DMS53 treated with DMSO at 0.1 percent for 48 hours (cell line): Measurements from ENCODE around the gene DIDO1.

Experiments used
- DNase-seq: peaks from one replicate; lab custom pipeline; 2025; ENCODE audit not compliant: unreplicated experiment; lab: John Stamatoyannopoulos, UW

The DIDO1 gene

GRCh38 chr20:62951896-62952372 lies 25.6 kb upstream of the DIDO1 start:
- DNase-seq, result no peak

GRCh38 chr20:62951143-62951895 lies 25.0 kb upstream of the DIDO1 start:
- DNase-seq, result no peak

- DNase-seq, result no peak
Observed at GRCh38 chr20:62950741-62951140, 24.4 kb upstream of the DIDO1 start.

GRCh38 chr20:62949962-62950361 lies 23.7 kb upstream of the DIDO1 start:
- DNase-seq, result no peak

GRCh38 chr20:62949153-62949821 lies 23.0 kb upstream of the DIDO1 start:
- DNase-seq, result no peak

GRCh38 chr20:62947532-62948300 lies 21.4 kb upstream of the DIDO1 start:
- no peak for DNase-seq

GRCh38 chr20:62946918-62947317 lies 20.6 kb upstream of the DIDO1 start:
- no peak for DNase-seq

- DNase-seq, result no peak
Observed at GRCh38 chr20:62945771-62946339, 19.6 kb upstream of the DIDO1 start.

- no peak for DNase-seq
Observed at GRCh38 chr20:62944746-62945145, 18.4 kb upstream of the DIDO1 start.

GRCh38 chr20:62944184-62944583 lies 17.9 kb upstream of the DIDO1 start:
- DNase-seq, result no peak

- DNase-seq, result no peak
Observed at GRCh38 chr20:62943396-62943795, 17.1 kb upstream of the DIDO1 start.

GRCh38 chr20:62942456-62942855 lies 16.2 kb upstream of the DIDO1 start:
- DNase-seq, result no peak

- no peak for DNase-seq
Observed at GRCh38 chr20:62941792-62942191, 15.5 kb upstream of the DIDO1 start.

- no peak for DNase-seq
Observed at GRCh38 chr20:62940875-62941274, 14.6 kb upstream of the DIDO1 start.

- DNase-seq, result no peak
Observed at GRCh38 chr20:62938105-62938888, 12.0 kb upstream of the DIDO1 start, which contains the start of gene GID8. Gene GID8 (plus strand): TSS chr20:62938147. CDS start chr20:62941503, 3,356 bp downstream.

GRCh38 chr20:62937268-62938104 lies 11.2 kb upstream of the DIDO1 start:
- peak; percentile 92 for DNase-seq

- DNase-seq, result no peak
Observed at GRCh38 chr20:62935968-62936585, 9.8 kb upstream of the DIDO1 start.

- DNase-seq, result no peak
Observed at GRCh38 chr20:62935204-62935967, 9.1 kb upstream of the DIDO1 start.
